GM12891 (cell line): Measurements from ENCODE around the gene LCT.

Source experiments
- POLR2A ChIP-seq: IDR thresholded peaks from 2 replicates; pipeline ENCODE4 v1.6.1; 2011; ENCODE audit warnings: low read depth, low read length, control low read depth
- POLR2AphosphoS5 ChIP-seq: IDR thresholded peaks from 2 replicates; pipeline ENCODE4 v1.6.1; 2011; ENCODE audit warnings: low read depth, low read length, control low read depth
- POU2F2 ChIP-seq: IDR thresholded peaks from 2 replicates; pipeline ENCODE4 v1.6.1; 2011; ENCODE audit warnings: low read depth, mild to moderate bottlenecking, control low read depth, low read length, moderate library complexity
- SPI1 ChIP-seq: IDR thresholded peaks from 2 replicates; pipeline ENCODE4 v1.6.1; 2011; ENCODE audit warnings: low read depth, low read length, control low read depth
- TAF1 ChIP-seq: IDR thresholded peaks from 2 replicates; pipeline ENCODE4 v1.6.1; 2011; ENCODE audit warnings: low read depth, low read length, control low read depth

GRCh38 chr2:135831180-135831812 lies 5.7 kb downstream of the LCT start:
- no peak for TF ChIP-seq TAF1
- no peak for TF ChIP-seq POLR2AphosphoS5
- TF ChIP-seq POLR2A = no peak
- TF ChIP-seq POU2F2 = no peak
- TF ChIP-seq SPI1 = no peak
